ENCODE results near the gene RITA1. TPM values are rescaled to one million over a fixed set of nuclear protein-coding genes. Genes with fewer than 3 reads are reported as not detected.
A peak's percentile ranks its signal among the peaks of the same experiment; 100 is the strongest.

Gene RITA1
- total RNA-seq, 1 donor from 2014 or later: 19.9 TPM

DNA sequence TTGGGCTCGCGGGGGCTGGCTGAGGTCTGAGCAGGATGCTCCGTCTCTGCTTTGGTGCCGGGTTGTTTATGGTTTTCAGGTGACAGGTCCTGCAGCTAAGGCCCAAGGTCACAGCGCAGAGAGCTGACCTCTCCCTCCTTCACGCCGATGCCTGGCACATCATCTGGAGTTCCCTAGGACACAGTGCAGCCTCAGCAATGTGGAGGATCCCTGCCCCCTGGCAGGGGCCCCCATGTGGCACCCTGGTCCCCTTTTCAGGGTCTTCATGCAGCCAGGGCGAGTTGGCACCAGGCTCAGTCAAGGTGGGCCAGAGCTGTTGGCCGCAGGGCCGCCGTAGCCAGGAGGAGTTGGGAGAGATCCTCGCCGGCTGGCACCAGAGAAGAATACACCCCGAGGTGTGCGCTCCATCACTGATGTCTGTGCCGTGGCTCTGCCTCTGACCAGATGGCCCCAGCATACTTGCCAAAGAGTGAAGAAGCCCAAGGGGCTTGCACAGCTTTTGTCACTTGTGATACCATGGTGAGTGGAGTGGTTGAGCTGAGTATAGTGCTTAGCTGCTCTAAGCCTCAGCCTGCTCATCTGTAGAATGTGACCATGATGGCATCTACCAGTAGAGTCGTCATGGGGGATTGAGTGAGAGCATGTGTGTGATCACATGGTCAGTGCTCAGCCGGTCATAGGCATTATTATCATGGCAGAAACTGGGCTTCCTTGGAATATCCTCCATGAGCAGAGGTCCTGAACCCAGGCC is 46.7 kb downstream of the RITA1 start:
- TF ChIP-seq, protein P1, sequence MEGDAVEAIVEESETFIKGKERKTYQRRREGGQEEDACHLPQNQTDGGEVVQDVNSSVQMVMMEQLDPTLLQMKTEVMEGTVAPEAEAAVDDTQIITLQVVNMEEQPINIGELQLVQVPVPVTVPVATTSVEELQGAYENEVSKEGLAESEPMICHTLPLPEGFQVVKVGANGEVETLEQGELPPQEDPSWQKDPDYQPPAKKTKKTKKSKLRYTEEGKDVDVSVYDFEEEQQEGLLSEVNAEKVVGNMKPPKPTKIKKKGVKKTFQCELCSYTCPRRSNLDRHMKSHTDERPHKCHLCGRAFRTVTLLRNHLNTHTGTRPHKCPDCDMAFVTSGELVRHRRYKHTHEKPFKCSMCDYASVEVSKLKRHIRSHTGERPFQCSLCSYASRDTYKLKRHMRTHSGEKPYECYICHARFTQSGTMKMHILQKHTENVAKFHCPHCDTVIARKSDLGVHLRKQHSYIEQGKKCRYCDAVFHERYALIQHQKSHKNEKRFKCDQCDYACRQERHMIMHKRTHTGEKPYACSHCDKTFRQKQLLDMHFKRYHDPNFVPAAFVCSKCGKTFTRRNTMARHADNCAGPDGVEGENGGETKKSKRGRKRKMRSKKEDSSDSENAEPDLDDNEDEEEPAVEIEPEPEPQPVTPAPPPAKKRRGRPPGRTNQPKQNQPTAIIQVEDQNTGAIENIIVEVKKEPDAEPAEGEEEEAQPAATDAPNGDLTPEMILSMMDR (IDR thresholded peaks at IDR 0.05): no peak
- Mint-ChIP-seq H3K27me3 (ENCODE audit: unreplicated experiment) (no peaks in the 10 kb centered on the region), H3K4me1 (ENCODE audit: unreplicated experiment) (peaks cover 50% of the 10 kb centered on the region), H3K9me3 (ENCODE audit: unreplicated experiment) (no peaks in the 10 kb centered on the region), H3K36me3 (ENCODE audit: unreplicated experiment) (peaks cover 36% of the 10 kb centered on the region), H3K27ac (ENCODE audit: unreplicated experiment) (peak overlapping the region; percentile 91), H3K4me3 (ENCODE audit: unreplicated experiment) (peak overlapping the region; percentile 49)
- no peak for DNase-seq (ENCODE audit: extremely low spot score, unreplicated experiment)

DNA sequence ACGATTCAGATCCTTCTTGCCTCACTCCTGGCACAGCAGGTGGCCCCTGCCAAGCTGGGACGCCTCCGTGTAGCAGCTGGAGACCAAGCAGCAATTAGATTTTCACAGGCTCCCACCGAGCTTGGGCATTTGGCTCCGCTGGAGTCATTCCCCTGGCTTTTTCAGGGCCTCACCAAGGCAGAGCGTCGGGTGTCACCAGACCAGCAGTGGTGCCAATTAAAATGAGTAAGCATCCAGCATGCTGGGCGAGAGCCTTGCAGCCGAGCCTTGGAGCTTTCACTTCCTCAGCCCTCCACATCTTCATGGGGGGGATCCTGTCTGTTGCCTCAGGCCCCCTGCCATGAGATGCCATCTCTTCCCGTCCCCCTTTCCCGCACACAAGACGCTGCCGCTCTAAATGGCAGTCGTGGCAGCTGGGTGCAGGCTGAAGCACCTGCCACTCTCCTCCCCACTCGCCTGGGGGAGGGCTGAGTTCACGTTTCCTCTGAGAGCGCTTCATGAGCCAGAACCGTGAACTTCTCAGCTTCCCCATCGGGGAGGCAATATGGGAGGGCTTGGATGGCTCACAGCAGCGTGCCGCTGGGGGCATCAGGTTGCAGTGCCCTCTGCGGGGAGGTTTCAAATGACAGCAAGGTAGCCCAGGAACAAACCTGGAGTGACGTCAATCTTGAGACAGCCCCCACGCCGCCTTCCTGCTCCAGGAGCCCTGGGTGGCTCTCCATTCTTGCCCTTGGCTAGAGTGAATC is 47.5 kb downstream of the RITA1 start:
- no peak for DNase-seq (ENCODE audit: extremely low spot score, unreplicated experiment)
- Mint-ChIP-seq H3K4me3 (ENCODE audit: unreplicated experiment) (peak overlapping the region; percentile 49), H3K4me1 (ENCODE audit: unreplicated experiment) (peaks cover 50% of the 10 kb centered on the region), H3K27ac (ENCODE audit: unreplicated experiment) (peak overlapping the region; percentile 91), H3K36me3 (ENCODE audit: unreplicated experiment) (peaks cover 31% of the 10 kb centered on the region), H3K27me3 (ENCODE audit: unreplicated experiment) (no peaks in the 10 kb centered on the region), H3K9me3 (ENCODE audit: unreplicated experiment) (no peaks in the 10 kb centered on the region)
- TF ChIP-seq, protein P1 (IDR thresholded peaks at IDR 0.05): no peak

DNA sequence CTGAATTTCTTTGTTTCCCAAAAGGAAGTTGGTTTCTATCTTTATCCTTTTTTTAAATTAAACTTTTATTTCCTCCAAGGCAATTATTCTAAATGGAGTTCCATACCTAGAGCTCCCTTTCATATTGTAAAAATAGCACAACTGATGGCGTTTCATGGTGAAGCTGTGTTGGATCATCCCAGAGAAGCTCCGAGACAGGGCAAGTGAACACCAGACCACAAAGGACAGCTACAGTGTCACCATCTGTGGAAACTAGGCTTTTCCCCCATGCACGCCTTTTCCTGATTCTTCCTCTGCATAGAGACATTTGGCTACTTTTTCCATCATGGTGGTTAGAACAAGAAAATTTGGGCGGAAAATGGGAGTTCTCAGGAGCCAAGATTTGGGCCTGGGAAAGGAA is 48.4 kb downstream of the RITA1 start:
- Mint-ChIP-seq H3K4me1 (ENCODE audit: unreplicated experiment) (peaks cover 56% of the 10 kb centered on the region), H3K27ac (ENCODE audit: unreplicated experiment) (no peak overlapping the region), H3K36me3 (ENCODE audit: unreplicated experiment) (peaks cover 29% of the 10 kb centered on the region), H3K27me3 (ENCODE audit: unreplicated experiment) (no peaks in the 10 kb centered on the region), H3K9me3 (ENCODE audit: unreplicated experiment) (no peaks in the 10 kb centered on the region), H3K4me3 (ENCODE audit: unreplicated experiment) (no peak overlapping the region)
- TF ChIP-seq, protein P1 (IDR thresholded peaks at IDR 0.05): no peak
- DNase-seq (ENCODE audit: extremely low spot score, unreplicated experiment): no peak

DNA sequence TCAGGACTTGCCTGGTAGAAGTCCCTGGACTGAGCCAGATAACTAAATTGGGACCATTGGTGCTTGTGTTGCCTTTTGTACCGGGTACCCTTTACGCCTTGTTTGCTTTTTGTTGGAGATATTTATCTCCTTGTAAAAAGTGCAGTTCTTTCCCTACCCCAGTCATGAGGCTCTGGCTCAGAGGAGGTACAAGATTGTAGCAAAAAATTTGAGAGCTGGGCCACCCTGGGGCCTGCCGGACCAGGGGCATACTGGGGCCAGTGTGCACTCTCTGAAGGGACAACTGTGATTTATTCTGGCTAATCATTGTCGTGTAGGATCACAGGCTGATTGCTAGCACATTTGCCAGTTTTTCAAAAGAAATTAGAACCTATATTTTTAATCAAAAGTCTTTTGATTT is 49.0 kb downstream of the RITA1 start:
- Mint-ChIP-seq H3K27ac (ENCODE audit: unreplicated experiment) (no peak overlapping the region), H3K9me3 (ENCODE audit: unreplicated experiment) (no peaks in the 10 kb centered on the region), H3K4me3 (ENCODE audit: unreplicated experiment) (no peak overlapping the region), H3K4me1 (ENCODE audit: unreplicated experiment) (peaks cover 61% of the 10 kb centered on the region), H3K27me3 (ENCODE audit: unreplicated experiment) (no peaks in the 10 kb centered on the region), H3K36me3 (ENCODE audit: unreplicated experiment) (peaks cover 32% of the 10 kb centered on the region)
- DNase-seq (ENCODE audit: extremely low spot score, unreplicated experiment): no peak
- TF ChIP-seq, protein P1 (IDR thresholded peaks at IDR 0.05): no peak

DNA sequence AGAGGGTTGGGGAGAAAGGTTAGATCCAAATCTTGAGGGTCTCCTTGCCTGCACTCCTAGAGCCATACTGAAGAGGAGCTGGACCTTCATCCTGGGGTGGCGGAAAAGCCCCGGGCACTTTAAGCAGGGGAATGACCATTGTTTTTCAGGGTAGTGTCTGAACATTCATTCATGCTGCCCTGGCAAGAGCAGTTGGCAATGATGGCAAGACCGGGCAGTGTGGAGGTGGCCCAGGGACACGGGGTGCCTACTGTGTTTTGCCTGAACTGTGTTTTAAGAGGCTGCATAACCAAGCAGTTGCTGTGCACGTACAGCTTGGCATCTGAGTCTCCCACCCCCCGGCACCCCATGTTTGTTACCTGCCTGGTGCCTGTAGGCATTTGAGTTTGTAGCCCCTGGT is 50.5 kb downstream of the RITA1 start:
- no peaks in the 10 kb centered on the region for H3K9me3 Mint-ChIP-seq (ENCODE audit: unreplicated experiment)
- H3K4me3 Mint-ChIP-seq (ENCODE audit: unreplicated experiment): no peak overlapping the region
- H3K27ac Mint-ChIP-seq (ENCODE audit: unreplicated experiment): peak overlapping the region; percentile 47
- peaks cover 27% of the 10 kb centered on the region for H3K36me3 Mint-ChIP-seq (ENCODE audit: unreplicated experiment)
- TF ChIP-seq, protein P1 (IDR thresholded peaks at IDR 0.05): no peak
- H3K27me3 Mint-ChIP-seq (ENCODE audit: unreplicated experiment): no peaks in the 10 kb centered on the region
- peaks cover 73% of the 10 kb centered on the region for H3K4me1 Mint-ChIP-seq (ENCODE audit: unreplicated experiment)
- no peak for DNase-seq (ENCODE audit: extremely low spot score, unreplicated experiment)

All from osteocyte (in vitro differentiated cells).